ENCODE data around the gene NPAS3.

The NPAS3 gene

GRCh38 chr14:33814010-33814409, 875.3 kb downstream of the NPAS3 start:
- Histone ChIP-seq H3K27ac (ENCODE audit: extremely low read depth, low read depth, low read length) (no peak overlapping the region), H3K4me1 (ENCODE audit: control insufficient read depth, insufficient read depth, low read length) (no peaks in the 10 kb centered on the region), H3K9me3 (ENCODE audit: control insufficient read depth, insufficient read depth, low read depth, low read length) (no peaks in the 10 kb centered on the region), H3K36me3 (ENCODE audit: control insufficient read depth in 2 of 2, insufficient read depth in 1 of 2, low read length in 2 of 2) (no peaks in the 10 kb centered on the region), H3K4me3 (ENCODE audit: low read depth, low read length) (no peak overlapping the region)
- no peak for TF ChIP-seq ZNF843 (tag by site-specific recombination; IDR thresholded peaks at IDR 0.05)
- TF ChIP-seq ZFHX2 (tag by site-specific recombination; conservative IDR thresholded peaks at IDR 0.05): peak; percentile 58
- peak; percentile 71 for TF ChIP-seq EGR2 (tag by site-specific recombination; IDR thresholded peaks at IDR 0.05; ENCODE audit: low read depth)
- ChIA-PET POLR2A (no interaction called here), CTCF (no interaction called here)

- Histone ChIP-seq H3K36me3 (ENCODE audit: control insufficient read depth in 2 of 2, insufficient read depth in 1 of 2, low read length in 2 of 2) (no peaks in the 10 kb centered on the region), H3K4me3 (ENCODE audit: low read depth, low read length) (no peak overlapping the region), H3K9me3 (ENCODE audit: control insufficient read depth, insufficient read depth, low read depth, low read length) (no peaks in the 10 kb centered on the region), H3K4me1 (ENCODE audit: control insufficient read depth, insufficient read depth, low read length) (no peaks in the 10 kb centered on the region), H3K27ac (ENCODE audit: extremely low read depth, low read depth, low read length) (no peak overlapping the region)
- ChIA-PET CTCF (interaction anchor here (0.9 to 1.6 kb wide), 4 partner anchors 9 to 467 kb away, joined by 3 to 6 read pairs (median 4); no protein-coding TSS in a partner anchor), POLR2A (no interaction called here)
- TF ChIP-seq ZFP3 (tag by site-specific recombination; IDR thresholded peaks at IDR 0.05; ENCODE audit: low read depth): no peak
- TF ChIP-seq ZFP41 (tag by site-specific recombination; IDR thresholded peaks at IDR 0.05; ENCODE audit: borderline replicate concordance): no peak
- TF ChIP-seq ZNF530 (tag by site-specific recombination; IDR thresholded peaks at IDR 0.05; ENCODE audit: low read depth): no peak
- no peak for TF ChIP-seq ZNF707 (tag by site-specific recombination; IDR thresholded peaks at IDR 0.05)
- TF ChIP-seq FEZF1 (tag by site-specific recombination; IDR thresholded peaks at IDR 0.05): no peak
- TF ChIP-seq TSHZ1 (tag by site-specific recombination; IDR thresholded peaks at IDR 0.05; ENCODE audit: borderline replicate concordance): no peak
- TF ChIP-seq ZFP37 (tag by site-specific recombination; IDR thresholded peaks at IDR 0.05): no peak
- TF ChIP-seq ZNF473 (tag by site-specific recombination; IDR thresholded peaks at IDR 0.05): no peak
- no peak for TF ChIP-seq ZNF169 (tag by site-specific recombination; IDR thresholded peaks at IDR 0.05)
- no peak for TF ChIP-seq ZBTB48 (tag by site-specific recombination; IDR thresholded peaks at IDR 0.05)
- no peak for TF ChIP-seq ZBTB17 (tag by site-specific recombination; IDR thresholded peaks at IDR 0.05)
- no peak for TF ChIP-seq PRDM4 (tag by site-specific recombination; IDR thresholded peaks at IDR 0.05)
- TF ChIP-seq AEBP2 (tag by site-specific recombination; IDR thresholded peaks at IDR 0.05; ENCODE audit: borderline replicate concordance): no peak
- TF ChIP-seq ZNF280D (tag by site-specific recombination; IDR thresholded peaks at IDR 0.05): no peak
- TF ChIP-seq PRDM6 (tag by site-specific recombination; IDR thresholded peaks at IDR 0.05): no peak
Observed at GRCh38 chr14:33833706-33834465, 895.2 kb downstream of the NPAS3 start.
